Progenitor cell of endocrine pancreas (in vitro differentiated cells): ENCODE results near the gene SEC14L5. TPM values are rescaled to one million over a fixed set of nuclear protein-coding genes. Genes with fewer than 3 reads are reported as not detected.

Experiments used
- DNase-seq: peaks from one replicate; pipeline ENCODE4 v3.0.0; 2021; ENCODE audit warnings: low spot score; ENCODE audit not compliant: unreplicated experiment
- H3K27ac Mint-ChIP-seq: 2 replicates; pipeline ENCODE4 v1.8.0; 2021; ENCODE audit warnings: mild to moderate bottlenecking, moderate library complexity, mixed read lengths
- H3K27me3 Mint-ChIP-seq: 2 replicates; pipeline ENCODE4 v1.8.0; 2021; ENCODE audit warnings: mixed read lengths
- H3K36me3 Mint-ChIP-seq: 2 replicates; pipeline ENCODE4 v1.8.0; 2022; ENCODE audit warnings: mixed read lengths; ENCODE audit not compliant: insufficient read depth
- H3K4me1 Mint-ChIP-seq: 2 replicates; pipeline ENCODE4 v1.8.0; 2021; ENCODE audit warnings: low read depth, mixed read lengths
- H3K4me3 Mint-ChIP-seq: 2 replicates; pipeline ENCODE4 v1.8.0; 2021; ENCODE audit warnings: low read depth, mild to moderate bottlenecking, moderate library complexity, mixed read lengths
- H3K9me3 Mint-ChIP-seq: 2 replicates; pipeline ENCODE4 v1.8.0; 2021; ENCODE audit warnings: low read depth, mixed read lengths
- CTCF ChIP-seq: fragments of 200-600 bp; sonication (generic); IDR thresholded peaks from one replicate; pipeline ENCODE4 v1.5.0; 2021; ENCODE audit warnings: antibody characterized with exemption, mild to moderate bottlenecking; ENCODE audit not compliant: unreplicated experiment
- total RNA-seq: library from RNA; stranded (reverse); gene quantifications from 2 replicates; pipeline ENCODE4 v1.2.1, GENCODE V29; 2021

SEC14L5 gene
- total RNA-seq, 1 donor from 2014 or later: 2.1 TPM

GRCh38 chr16:5015887-5016286 is 57.8 kb downstream of the SEC14L5 start:
- no peak for DNase-seq
- TF ChIP-seq CTCF: no peak
- no peak overlapping the region for H3K4me3 Mint-ChIP-seq
- H3K4me1 Mint-ChIP-seq: no peaks in the 10 kb centered on the region
- H3K27me3 Mint-ChIP-seq: peaks cover 9% of the 10 kb centered on the region
- H3K27ac Mint-ChIP-seq: no peak overlapping the region
- H3K9me3 Mint-ChIP-seq: no peaks in the 10 kb centered on the region
- H3K36me3 Mint-ChIP-seq: no peaks in the 10 kb centered on the region

- Mint-ChIP-seq H3K27me3 (peaks cover 3% of the 10 kb centered on the region), H3K9me3 (no peaks in the 10 kb centered on the region), H3K36me3 (no peaks in the 10 kb centered on the region), H3K27ac (no peak overlapping the region), H3K4me3 (no peak overlapping the region), H3K4me1 (no peaks in the 10 kb centered on the region)
- TF ChIP-seq CTCF: no peak
- DNase-seq: no peak
These were observed 59.0 kb downstream of the SEC14L5 start for GRCh38 chr16:5016967-5017677.

GRCh38 chr16:5017678-5017969 is 59.5 kb downstream of the SEC14L5 start:
- Mint-ChIP-seq H3K9me3 (no peaks in the 10 kb centered on the region), H3K27ac (no peak overlapping the region), H3K4me1 (no peaks in the 10 kb centered on the region), H3K36me3 (no peaks in the 10 kb centered on the region), H3K27me3 (peaks cover 3% of the 10 kb centered on the region), H3K4me3 (no peak overlapping the region)
- TF ChIP-seq CTCF: no peak
- DNase-seq: no peak

GRCh38 chr16:5018793-5019192 is 60.7 kb downstream of the SEC14L5 start:
- Mint-ChIP-seq H3K27ac (no peak overlapping the region), H3K27me3 (peaks cover 3% of the 10 kb centered on the region), H3K4me1 (peaks cover 3% of the 10 kb centered on the region), H3K36me3 (no peaks in the 10 kb centered on the region), H3K9me3 (no peaks in the 10 kb centered on the region), H3K4me3 (no peak overlapping the region)
- DNase-seq: no peak
- no peak for TF ChIP-seq CTCF

GRCh38 chr16:5019775-5020174 is 61.6 kb downstream of the SEC14L5 start:
- Mint-ChIP-seq H3K9me3 (no peaks in the 10 kb centered on the region), H3K27ac (no peak overlapping the region), H3K27me3 (peaks cover 3% of the 10 kb centered on the region), H3K4me3 (no peak overlapping the region), H3K4me1 (peaks cover 3% of the 10 kb centered on the region), H3K36me3 (no peaks in the 10 kb centered on the region)
- no peak for DNase-seq
- no peak for TF ChIP-seq CTCF
